Right ventricle myocardium superior (tissue), 1 donor: ENCODE results near the gene SYNE2. TPM values are rescaled to one million over a fixed set of nuclear protein-coding genes. Genes with fewer than 3 reads are reported as not detected.
A peak's percentile ranks its signal among the peaks of the same experiment; 100 is the strongest.
"Not testable (repeated sequence)": the region's sequence is repeated elsewhere in the genome, so short reads cannot be mapped to it uniquely, and the experiment has no call there.

ENCODE experiments used
- ATAC-seq: fragments of 200-7000 bp; cut with Tn5 transposase; one replicate; pipeline ENCODE4 v1.9.1; 2020; ENCODE audit warnings: mild to moderate bottlenecking; ENCODE audit not compliant: poor library complexity
- DNase-seq: peaks from one replicate; pipeline ENCODE4 v3.0.0-alpha.2; 2020
- intact Hi-C: fragments of 100-400 bp; cut with DNase I; formaldehyde crosslinking; loops from one replicate; pipeline ENCODE4 v1.11.2; 2022
- long read RNA-seq: library from polyadenylated mRNA; unstranded; transcript quantifications from one replicate; pipeline ENCODE4 v2.0.0, GENCODE V29; 2021
- total RNA-seq: library from RNA; stranded (reverse); fragmentation: NEBNext Ultra II Directional; extraction: Animal tissue kit (Norgen Biotek cat#: 25700); gene quantifications from one replicate; pipeline ENCODE4 v1.2.1, GENCODE V29; 2021
- donor health status: DM: no; HTN: yes; CAD: no; lungs with severe emphysema.

SYNE2 gene
- total RNA-seq: 193 TPM
- long read RNA-seq, transcript SYNE2-207 (11 exons, 2,669 nt): major isoform, 16 of 154 reads
- long read RNA-seq, partial matches to known transcripts: 114 of 154 reads
- long read RNA-seq, other reads (novel, unspliced or antisense): 23 of 154 reads

GRCh38 chr14:63852817-63853731, at the start of gene SYNE2:
Gene SYNE2 (plus strand): TSS chr14:63853004. CDS start chr14:63909149, 56,145 bp downstream.
- intact Hi-C loops: loop anchor here (10.0 kb wide), 1 partner anchor 102 kb away; no protein-coding TSS in a partner anchor
- DNase-seq (peak; percentile 85), ATAC-seq (peak; percentile 93)

GRCh38 chr14:63803221-63803791, 49.5 kb upstream of the SYNE2 start:
- intact Hi-C loops, DNase-seq, ATAC-seq: not testable (repeated sequence)

- ATAC-seq, intact Hi-C loops, DNase-seq: not testable (repeated sequence)
Observed at GRCh38 chr14:63806064-63806463, 46.7 kb upstream of the SYNE2 start.

- DNase-seq, ATAC-seq, intact Hi-C loops: not testable (repeated sequence)
Observed at GRCh38 chr14:63811692-63812091, 41.1 kb upstream of the SYNE2 start.

GRCh38 chr14:63833728-63834127, 19.1 kb upstream of the SYNE2 start:
- no peak for ATAC-seq
- intact Hi-C loops: loop anchor here (10.0 kb wide), 1 partner anchor 141 kb away; no protein-coding TSS in a partner anchor
- DNase-seq: no peak

GRCh38 chr14:63840981-63841380, 11.8 kb upstream of the SYNE2 start:
- no peak for ATAC-seq
- intact Hi-C loops: no loop called here
- DNase-seq: peak; percentile 45

- no peak for DNase-seq
- intact Hi-C loops: no loop called here
- no peak for ATAC-seq
Observed at GRCh38 chr14:63843796-63844195, 9.0 kb upstream of the SYNE2 start.

- no peak for DNase-seq
- intact Hi-C loops: no loop called here
- ATAC-seq: no peak
Observed at GRCh38 chr14:63848890-63849289, 3.9 kb upstream of the SYNE2 start.

- DNase-seq: no peak
- intact Hi-C loops: loop anchor here (10.0 kb wide), 1 partner anchor 102 kb away; no protein-coding TSS in a partner anchor
- ATAC-seq: no peak
Observed at GRCh38 chr14:63852271-63852816, 460 bp upstream of the SYNE2 start.

GRCh38 chr14:63853831-63854293, 1.1 kb downstream of the SYNE2 start:
- intact Hi-C loops: loop anchor here (10.0 kb wide), 1 partner anchor 101 kb away; no protein-coding TSS in a partner anchor
- DNase-seq: peak; percentile 60
- peak; percentile 46 for ATAC-seq

- ATAC-seq: no peak
- intact Hi-C loops: loop anchor here (10.0 kb wide), 1 partner anchor 100 kb away; no protein-coding TSS in a partner anchor
- no peak for DNase-seq
Observed at GRCh38 chr14:63854330-63854729, 1.5 kb downstream of the SYNE2 start.

- no peak for DNase-seq
- ATAC-seq: peak; percentile 58
- intact Hi-C loops: loop anchor here (10.0 kb wide), 1 partner anchor 100 kb away; no protein-coding TSS in a partner anchor
Observed at GRCh38 chr14:63855281-63855680, 2.5 kb downstream of the SYNE2 start.

GRCh38 chr14:63857466-63858030, 4.7 kb downstream of the SYNE2 start:
- DNase-seq: no peak
- intact Hi-C loops: loop anchor here (10.0 kb wide), 1 partner anchor 97 kb away; no protein-coding TSS in a partner anchor
- ATAC-seq: no peak

- DNase-seq (no peak), ATAC-seq (no peak)
- intact Hi-C loops: no loop called here
Observed at GRCh38 chr14:63860146-63860545, 7.3 kb downstream of the SYNE2 start.

GRCh38 chr14:63862163-63862562, 9.4 kb downstream of the SYNE2 start:
- DNase-seq: no peak
- no peak for ATAC-seq
- intact Hi-C loops: no loop called here

GRCh38 chr14:63863004-63863403, 10.2 kb downstream of the SYNE2 start:
- intact Hi-C loops: no loop called here
- DNase-seq (no peak), ATAC-seq (no peak)

GRCh38 chr14:63864775-63865174, 12.0 kb downstream of the SYNE2 start:
- DNase-seq, intact Hi-C loops: not testable (repeated sequence)
- ATAC-seq: peak; percentile 32
